DMS79 (cell line): ENCODE measurements around the gene TRIM66.

Experiments
- DNase-seq: peaks from one replicate; lab custom pipeline; 2025; lab: John Stamatoyannopoulos, UW

The TRIM66 gene, protein sequence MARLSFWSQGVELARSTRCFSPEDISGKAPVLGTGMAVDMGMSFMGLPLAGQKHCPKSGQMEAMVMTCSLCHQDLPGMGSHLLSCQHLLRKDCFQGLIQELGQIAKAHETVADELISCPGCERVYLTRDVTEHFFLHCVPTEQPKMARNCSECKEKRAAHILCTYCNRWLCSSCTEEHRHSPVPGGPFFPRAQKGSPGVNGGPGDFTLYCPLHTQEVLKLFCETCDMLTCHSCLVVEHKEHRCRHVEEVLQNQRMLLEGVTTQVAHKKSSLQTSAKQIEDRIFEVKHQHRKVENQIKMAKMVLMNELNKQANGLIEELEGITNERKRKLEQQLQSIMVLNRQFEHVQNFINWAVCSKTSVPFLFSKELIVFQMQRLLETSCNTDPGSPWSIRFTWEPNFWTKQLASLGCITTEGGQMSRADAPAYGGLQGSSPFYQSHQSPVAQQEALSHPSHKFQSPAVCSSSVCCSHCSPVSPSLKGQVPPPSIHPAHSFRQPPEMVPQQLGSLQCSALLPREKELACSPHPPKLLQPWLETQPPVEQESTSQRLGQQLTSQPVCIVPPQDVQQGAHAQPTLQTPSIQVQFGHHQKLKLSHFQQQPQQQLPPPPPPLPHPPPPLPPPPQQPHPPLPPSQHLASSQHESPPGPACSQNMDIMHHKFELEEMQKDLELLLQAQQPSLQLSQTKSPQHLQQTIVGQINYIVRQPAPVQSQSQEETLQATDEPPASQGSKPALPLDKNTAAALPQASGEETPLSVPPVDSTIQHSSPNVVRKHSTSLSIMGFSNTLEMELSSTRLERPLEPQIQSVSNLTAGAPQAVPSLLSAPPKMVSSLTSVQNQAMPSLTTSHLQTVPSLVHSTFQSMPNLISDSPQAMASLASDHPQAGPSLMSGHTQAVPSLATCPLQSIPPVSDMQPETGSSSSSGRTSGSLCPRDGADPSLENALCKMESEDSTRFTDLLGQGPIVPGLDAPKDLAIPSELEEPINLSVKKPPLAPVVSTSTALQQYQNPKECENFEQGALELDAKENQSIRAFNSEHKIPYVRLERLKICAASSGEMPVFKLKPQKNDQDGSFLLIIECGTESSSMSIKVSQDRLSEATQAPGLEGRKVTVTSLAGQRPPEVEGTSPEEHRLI (N-terminal part only)

DNA sequence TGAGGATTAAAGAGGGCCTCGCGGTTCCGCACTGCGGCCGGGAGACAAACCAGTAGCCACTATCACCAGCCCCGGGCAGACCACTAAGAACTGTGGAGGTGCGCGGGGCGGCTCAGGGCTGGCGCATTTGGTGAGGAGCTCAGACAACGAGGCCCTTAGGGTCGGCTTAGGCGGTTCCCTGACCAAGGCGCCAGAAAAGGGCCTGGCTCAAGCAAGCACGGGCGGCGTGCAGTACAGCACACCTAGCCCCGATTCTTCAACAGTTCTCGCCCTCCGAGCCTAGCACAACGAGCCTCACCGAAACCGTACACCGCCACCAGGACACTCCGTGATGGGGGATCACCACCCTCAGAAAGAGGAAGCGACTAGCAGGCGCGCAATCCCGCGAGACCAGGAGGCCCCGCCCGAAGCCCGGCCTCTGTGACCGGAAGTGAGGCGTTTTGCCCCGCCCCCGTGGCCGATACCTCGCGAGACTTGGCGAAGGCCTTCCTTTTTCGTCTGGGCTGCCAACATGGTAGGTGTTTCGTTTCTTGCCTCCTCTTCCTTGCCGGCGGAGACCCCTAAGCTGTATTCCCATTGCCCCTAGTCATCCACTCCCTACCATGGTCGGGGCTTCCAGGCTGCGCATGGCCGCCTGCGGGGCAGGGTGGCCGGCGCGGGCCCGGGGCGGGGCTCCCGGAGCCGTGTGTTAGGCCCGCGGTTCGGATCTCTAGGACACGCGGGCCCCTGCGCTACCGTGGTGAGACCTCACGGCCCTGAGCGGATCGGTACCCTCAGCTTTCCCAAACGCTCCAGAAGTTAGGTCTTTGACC lies at the start of gene TRIM66, which contains the start of gene RPL27A:
Gene TRIM66 (minus strand): TSS at position 363 of the 812 bp plus-strand sequence. CDS start 10,391 bp downstream, outside the sequence.
Gene RPL27A (plus strand): TSS at position 490 of the 812 bp plus-strand sequence. CDS start 22 bp downstream, at position 512.
- DNase-seq: peak; percentile 88

- DNase-seq: no peak
These were observed 49.3 kb upstream of the TRIM66 start for GRCh38 chr11:8731647-8732323.

DNA sequence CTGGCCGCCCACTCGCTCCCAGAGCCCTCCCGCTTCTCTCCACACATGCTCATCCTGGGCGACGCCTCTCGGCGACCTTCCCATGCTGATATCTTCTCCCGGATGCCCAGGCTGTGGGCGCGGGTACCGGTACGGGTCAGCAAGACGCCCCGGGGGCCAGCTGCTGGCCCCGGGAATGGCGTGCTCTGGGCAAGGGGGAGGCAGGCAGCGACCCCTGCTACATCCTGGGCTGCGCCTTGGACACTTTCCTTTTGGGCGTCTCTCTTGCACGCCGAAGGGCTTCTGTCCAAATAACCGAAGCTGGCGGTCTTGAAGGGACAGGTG lies 48.2 kb upstream of the TRIM66 start:
- no peak for DNase-seq

- no peak for DNase-seq
These were observed 47.6 kb upstream of the TRIM66 start for GRCh38 chr11:8729837-8730696.

DNA sequence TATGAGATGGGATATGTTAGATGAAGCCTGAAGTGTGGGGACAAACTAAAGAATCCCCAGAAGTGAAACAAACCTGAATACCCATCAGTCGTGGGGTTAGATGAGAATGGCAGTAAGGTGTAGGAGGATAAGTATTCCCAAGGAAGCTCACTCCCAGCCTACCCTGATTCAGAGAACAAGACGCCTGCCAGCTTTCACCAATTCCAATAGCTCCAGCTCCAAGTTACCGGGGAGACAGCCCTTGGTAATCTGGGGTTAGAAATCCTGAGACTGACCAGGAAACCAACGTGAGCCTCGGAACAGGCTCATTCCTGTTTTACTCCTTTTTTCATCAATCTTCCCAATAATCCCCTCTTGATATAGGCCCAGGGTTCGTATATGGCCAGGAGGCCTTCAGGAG lies 46.6 kb upstream of the TRIM66 start:
- DNase-seq: no peak

DNA sequence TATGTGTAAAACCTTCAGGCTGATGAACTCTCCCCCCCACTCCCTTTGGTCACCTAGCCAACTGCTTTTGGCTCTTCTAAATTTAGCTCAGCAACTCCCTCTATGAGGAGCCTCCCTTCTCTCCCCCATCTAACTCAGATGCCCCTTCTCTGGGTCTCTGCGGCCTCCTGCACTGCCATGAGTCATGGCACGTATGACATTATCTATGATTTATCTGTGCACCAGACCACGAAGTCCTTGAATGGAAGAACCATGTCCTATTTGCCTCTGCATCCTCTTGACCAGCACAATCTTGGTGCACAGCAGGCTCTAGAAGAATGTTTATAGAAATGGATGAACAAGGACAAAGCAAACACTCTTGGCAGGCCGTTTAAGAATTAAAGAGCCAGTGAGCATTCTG lies 46.1 kb upstream of the TRIM66 start:
- no peak for DNase-seq

DNA sequence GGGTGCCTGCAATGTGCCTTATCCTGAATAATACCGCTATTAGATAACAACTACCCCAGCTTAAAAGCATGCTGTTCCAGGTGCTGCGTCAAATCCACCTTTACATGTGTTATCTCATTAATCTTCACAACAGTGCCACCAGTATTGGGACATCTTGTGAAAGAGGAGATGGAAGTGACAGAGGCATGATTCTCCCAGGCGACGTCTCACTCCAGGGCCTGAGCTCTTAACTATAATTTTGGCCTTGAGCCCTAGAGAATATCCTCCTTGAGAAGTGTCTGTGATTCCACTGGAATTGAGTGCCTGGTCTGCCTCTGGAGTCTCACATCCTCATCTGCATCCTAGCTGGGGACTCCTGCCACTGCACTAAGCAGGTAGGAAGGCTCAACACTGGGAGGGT lies 43.9 kb upstream of the TRIM66 start:
- no peak for DNase-seq

- no peak for DNase-seq
These were observed 42.2 kb upstream of the TRIM66 start for GRCh38 chr11:8724682-8725081.

DNA sequence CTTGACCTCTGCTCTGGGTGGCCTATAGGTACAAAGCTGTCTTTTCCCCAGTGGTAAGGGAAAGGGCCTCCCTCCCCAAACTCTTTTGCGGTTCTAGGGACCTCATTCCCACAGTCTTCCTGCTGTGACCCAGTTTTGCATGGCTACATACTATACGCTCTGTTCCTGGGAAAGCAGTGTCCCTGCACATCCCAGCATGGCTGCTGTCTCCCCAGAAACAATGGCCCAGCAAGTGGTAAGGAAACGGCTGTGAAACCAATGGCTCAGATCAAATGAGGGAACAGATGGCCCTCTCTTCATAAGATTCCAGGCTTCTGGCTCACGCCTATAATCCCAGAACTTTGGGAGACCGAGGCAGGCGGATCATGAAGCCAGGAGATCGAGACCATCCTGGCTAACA lies 41.2 kb upstream of the TRIM66 start:
- no peak for DNase-seq

GRCh38 chr11:8722809-8723208 lies 40.3 kb upstream of the TRIM66 start:
- DNase-seq: no peak

GRCh38 chr11:8721609-8722500 lies 39.4 kb upstream of the TRIM66 start:
- DNase-seq: no peak

GRCh38 chr11:8720868-8721608 lies 38.6 kb upstream of the TRIM66 start:
- DNase-seq: peak; percentile 14

- DNase-seq: no peak
These were observed 37.9 kb upstream of the TRIM66 start for GRCh38 chr11:8720352-8720751.

GRCh38 chr11:8719721-8720120 lies 37.3 kb upstream of the TRIM66 start:
- DNase-seq: no peak

DNA sequence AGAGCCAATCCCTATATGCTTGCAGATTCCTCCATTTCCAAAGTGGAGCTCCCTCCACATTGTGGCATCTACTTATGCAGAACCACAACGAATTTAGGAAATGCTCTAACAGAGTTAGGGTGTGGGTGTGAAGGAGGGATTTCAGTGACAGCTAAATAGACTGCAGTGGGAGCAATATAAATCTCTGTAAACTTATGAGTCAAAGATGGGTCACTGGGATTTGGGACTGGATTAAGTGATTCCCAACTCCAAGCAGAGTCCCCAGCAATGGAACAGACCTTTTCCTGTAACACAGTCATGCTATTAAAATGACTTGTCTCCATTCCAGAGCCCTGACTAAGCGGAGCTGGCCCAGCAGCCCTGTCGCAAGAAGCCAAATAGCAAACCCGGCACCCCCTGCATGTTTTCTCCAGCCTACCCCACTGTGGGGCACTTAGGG lies 36.8 kb upstream of the TRIM66 start:
- no peak for DNase-seq

DNA sequence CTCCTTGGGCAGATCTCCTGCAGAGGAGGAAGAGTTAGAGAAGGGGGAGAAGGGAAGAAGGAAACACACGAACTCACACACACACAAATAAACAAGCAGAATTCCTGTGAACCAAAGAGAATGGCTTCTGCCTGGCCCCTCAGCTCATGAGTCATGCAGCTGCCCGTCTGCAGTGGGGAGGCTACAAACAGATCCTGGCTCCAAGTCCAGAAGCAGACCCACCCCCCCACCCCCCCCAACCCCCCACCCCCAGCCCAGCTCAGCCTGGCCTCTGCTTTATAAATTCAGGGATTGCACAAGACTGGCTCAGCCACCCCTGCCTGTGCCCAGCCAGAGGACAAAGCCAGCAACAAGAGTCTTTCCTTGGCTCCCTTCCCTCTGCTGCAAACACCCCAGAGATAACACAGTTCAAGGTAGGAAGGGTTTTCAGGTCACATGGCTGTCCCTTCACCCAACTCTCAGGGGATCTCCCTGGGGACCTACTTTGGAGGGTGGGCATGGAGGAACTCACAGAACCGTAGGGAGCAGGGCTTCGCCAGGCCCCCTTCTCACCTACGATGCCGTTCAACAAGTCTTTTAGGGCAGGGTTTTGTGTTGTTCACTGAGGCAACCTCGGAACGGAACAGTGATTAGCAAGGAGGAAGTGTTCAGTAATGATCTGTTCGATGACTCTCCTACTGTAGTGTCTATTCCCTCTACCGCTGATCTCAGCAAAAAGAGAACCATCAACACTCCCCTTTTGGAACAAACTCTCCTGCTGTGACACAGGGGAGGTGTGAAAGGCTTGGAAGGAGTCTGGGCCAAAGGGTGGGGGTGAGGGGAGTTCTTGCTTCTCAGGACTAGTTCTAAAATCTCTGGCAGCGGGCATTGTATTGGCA lies 35.6 kb upstream of the TRIM66 start:
- no peak for DNase-seq

- DNase-seq: no peak
These were observed 35.0 kb upstream of the TRIM66 start for GRCh38 chr11:8717544-8717875.
